NCI-H446 treated with DMSO at 0.1 percent for 48 hours (cell line): ENCODE measurements around the gene RIPPLY2.

ENCODE experiments used
- DNase-seq: peaks from one replicate; lab custom pipeline; 2025; lab: John Stamatoyannopoulos, UW

Gene RIPPLY2

DNA sequence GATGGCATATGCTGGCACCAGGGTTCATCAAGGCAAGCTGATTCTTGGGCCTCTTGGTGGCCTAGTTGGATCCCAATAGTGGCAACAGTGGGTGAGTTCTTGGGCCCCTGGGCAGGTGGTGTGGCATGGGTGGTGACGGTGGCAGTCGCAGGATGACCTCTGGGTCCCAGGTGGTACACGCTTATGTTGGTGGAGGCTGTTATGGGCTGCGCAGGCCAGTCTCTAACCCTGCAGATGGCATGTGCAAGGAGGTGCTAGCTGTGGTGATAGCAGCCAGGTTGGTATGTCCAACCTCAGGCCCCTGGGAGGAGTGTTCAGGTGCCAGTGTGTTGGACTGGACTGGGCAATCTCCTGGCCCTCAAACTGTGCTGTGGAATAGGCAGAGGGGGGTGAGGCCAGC lies 52.5 kb downstream of the RIPPLY2 start:
- DNase-seq: no peak
